ENCODE data around the gene MRRF. TPM values are rescaled to one million over a fixed set of nuclear protein-coding genes. Genes with fewer than 3 reads are reported as not detected.

MRRF gene
- total RNA-seq, 1 donor from 2014 or later = 44.4 TPM

- DNase-seq (ENCODE audit: low spot score) = no peak
- Histone ChIP-seq H3K79me2 (ENCODE audit: low read depth) (no peaks in the 10 kb centered on the region), H4K20me1 (ENCODE audit: low read depth) (peaks cover 60% of the 10 kb centered on the region), H3K4me1 (peaks cover 16% of the 10 kb centered on the region), H3K36me3 (no peaks in the 10 kb centered on the region), H2AFZ (replicated peaks) (no peak overlapping the region), H3K4me3 (peak overlapping the region; percentile 29), H3K9ac (no peak overlapping the region), H3K9me3 (ENCODE audit: low read depth) (no peaks in the 10 kb centered on the region), H3K27me3 (peaks cover 100% of the 10 kb centered on the region), H3K27ac (no peak overlapping the region), H3F3A (ENCODE audit: low read depth) (peaks cover 9% of the 10 kb centered on the region), H3K4me2 (peak overlapping the region; percentile 95)
- TF ChIP-seq EZH2 (IDR thresholded peaks at IDR 0.05) = no peak
- Mint-ChIP-seq H3K27ac (no peak overlapping the region), H3K36me3 (no peaks in the 10 kb centered on the region), H3K4me1 (peaks cover 20% of the 10 kb centered on the region), H3K9me3 (peaks cover 10% of the 10 kb centered on the region), H3K27me3 (ENCODE audit: insufficient read depth, low read depth) (peaks cover 60% of the 10 kb centered on the region), H3K4me3 (peak overlapping the region; percentile 71)
Observed at GRCh38 chr9:122227575-122227900, 37.1 kb upstream of the MRRF start.

GRCh38 chr9:122228191-122228567, 36.5 kb upstream of the MRRF start:
- H3K4me1 ChIP-seq = peaks cover 16% of the 10 kb centered on the region
- Mint-ChIP-seq H3K36me3 (no peaks in the 10 kb centered on the region), H3K27ac (no peak overlapping the region), H3K4me3 (peak overlapping the region; percentile 77), H3K4me1 (peaks cover 20% of the 10 kb centered on the region), H3K9me3 (peaks cover 10% of the 10 kb centered on the region), H3K27me3 (ENCODE audit: insufficient read depth, low read depth) (peaks cover 54% of the 10 kb centered on the region)
- peak overlapping the region; percentile 54 for H3K4me3 ChIP-seq
- H2AFZ ChIP-seq (replicated peaks) = no peak overlapping the region
- no peaks in the 10 kb centered on the region for H3K79me2 ChIP-seq (ENCODE audit: low read depth)
- peaks cover 54% of the 10 kb centered on the region for H4K20me1 ChIP-seq (ENCODE audit: low read depth)
- H3K36me3 ChIP-seq = no peaks in the 10 kb centered on the region
- H3K9me3 ChIP-seq (ENCODE audit: low read depth) = no peaks in the 10 kb centered on the region
- H3K4me2 ChIP-seq = peak overlapping the region; percentile 95
- H3K9ac ChIP-seq = no peak overlapping the region
- DNase-seq (ENCODE audit: low spot score) = peak; percentile 66
- H3K27me3 ChIP-seq = peaks cover 100% of the 10 kb centered on the region
- peaks cover 9% of the 10 kb centered on the region for H3F3A ChIP-seq (ENCODE audit: low read depth)
- TF ChIP-seq EZH2phosphoT487 (IDR thresholded peaks at IDR 0.05) (peak; percentile 28), EZH2 (IDR thresholded peaks at IDR 0.05) (peak; percentile 67)
- TF ChIP-seq, protein P1, sequence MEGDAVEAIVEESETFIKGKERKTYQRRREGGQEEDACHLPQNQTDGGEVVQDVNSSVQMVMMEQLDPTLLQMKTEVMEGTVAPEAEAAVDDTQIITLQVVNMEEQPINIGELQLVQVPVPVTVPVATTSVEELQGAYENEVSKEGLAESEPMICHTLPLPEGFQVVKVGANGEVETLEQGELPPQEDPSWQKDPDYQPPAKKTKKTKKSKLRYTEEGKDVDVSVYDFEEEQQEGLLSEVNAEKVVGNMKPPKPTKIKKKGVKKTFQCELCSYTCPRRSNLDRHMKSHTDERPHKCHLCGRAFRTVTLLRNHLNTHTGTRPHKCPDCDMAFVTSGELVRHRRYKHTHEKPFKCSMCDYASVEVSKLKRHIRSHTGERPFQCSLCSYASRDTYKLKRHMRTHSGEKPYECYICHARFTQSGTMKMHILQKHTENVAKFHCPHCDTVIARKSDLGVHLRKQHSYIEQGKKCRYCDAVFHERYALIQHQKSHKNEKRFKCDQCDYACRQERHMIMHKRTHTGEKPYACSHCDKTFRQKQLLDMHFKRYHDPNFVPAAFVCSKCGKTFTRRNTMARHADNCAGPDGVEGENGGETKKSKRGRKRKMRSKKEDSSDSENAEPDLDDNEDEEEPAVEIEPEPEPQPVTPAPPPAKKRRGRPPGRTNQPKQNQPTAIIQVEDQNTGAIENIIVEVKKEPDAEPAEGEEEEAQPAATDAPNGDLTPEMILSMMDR (IDR thresholded peaks at IDR 0.05) = no peak
- H3K27ac ChIP-seq = no peak overlapping the region

GRCh38 chr9:122228568-122229484, 35.9 kb upstream of the MRRF start, which contains the start of gene LHX6:
Gene LHX6 (minus strand): TSS chr9:122228957. CDS start chr9:122228740, 217 bp downstream.
- DNase-seq (ENCODE audit: low spot score) = peak; percentile 68
- H3K36me3 Mint-ChIP-seq = no peaks in the 10 kb centered on the region
- peaks cover 16% of the 10 kb centered on the region for H3K4me1 ChIP-seq
- peak within 1 kb of the TSS; percentile 77 for H3K4me3 Mint-ChIP-seq
- H3K4me2 ChIP-seq = peak within 1 kb of the TSS; percentile 95
- H4K20me1 ChIP-seq (ENCODE audit: low read depth) = peaks cover 51% of the 10 kb centered on the region
- no peaks in the 10 kb centered on the region for H3K79me2 ChIP-seq (ENCODE audit: low read depth)
- H3K27ac ChIP-seq = no peak within 1 kb of the TSS
- H3K27me3 Mint-ChIP-seq (ENCODE audit: insufficient read depth, low read depth) = peaks cover 47% of the 10 kb centered on the region
- TF ChIP-seq, protein P1 (IDR thresholded peaks at IDR 0.05) = no peak
- peak; percentile 86 for TF ChIP-seq EZH2 (IDR thresholded peaks at IDR 0.05)
- TF ChIP-seq EZH2phosphoT487 (IDR thresholded peaks at IDR 0.05) = peak; percentile 19
- H2AFZ ChIP-seq (replicated peaks) = no peak within 1 kb of the TSS
- no peaks in the 10 kb centered on the region for H3K36me3 ChIP-seq
- peaks cover 100% of the 10 kb centered on the region for H3K27me3 ChIP-seq
- H3F3A ChIP-seq (ENCODE audit: low read depth) = peaks cover 9% of the 10 kb centered on the region
- no peaks in the 10 kb centered on the region for H3K9me3 ChIP-seq (ENCODE audit: low read depth)
- H3K4me1 Mint-ChIP-seq = peaks cover 20% of the 10 kb centered on the region
- no peak within 1 kb of the TSS for H3K27ac Mint-ChIP-seq
- H3K9me3 Mint-ChIP-seq = peaks cover 10% of the 10 kb centered on the region
- H3K4me3 ChIP-seq = peak within 1 kb of the TSS; percentile 54
- H3K9ac ChIP-seq = no peak within 1 kb of the TSS

- Histone ChIP-seq H3K27ac (no peak overlapping the region), H3K4me2 (no peak overlapping the region)
Observed at GRCh38 chr9:122229485-122229837, 35.2 kb upstream of the MRRF start.

More at GRCh38 chr9:122229485-122229837, 35.2 kb upstream of the MRRF start:
- peaks cover 100% of the 10 kb centered on the region for H3K27me3 ChIP-seq
- Mint-ChIP-seq H3K27ac (no peak overlapping the region), H3K27me3 (ENCODE audit: insufficient read depth, low read depth) (peaks cover 41% of the 10 kb centered on the region), H3K4me3 (no peak overlapping the region), H3K4me1 (peaks cover 19% of the 10 kb centered on the region), H3K9me3 (peaks cover 9% of the 10 kb centered on the region), H3K36me3 (no peaks in the 10 kb centered on the region)
- peak; percentile 55 for TF ChIP-seq EZH2phosphoT487 (IDR thresholded peaks at IDR 0.05)
- TF ChIP-seq, protein P1 (IDR thresholded peaks at IDR 0.05) = no peak
- TF ChIP-seq EZH2 (IDR thresholded peaks at IDR 0.05) = peak; percentile 33
- H3K4me3 ChIP-seq = no peak overlapping the region
- H2AFZ ChIP-seq (replicated peaks) = no peak overlapping the region
- no peak for DNase-seq (ENCODE audit: low spot score)
- H3F3A ChIP-seq (ENCODE audit: low read depth) = peaks cover 9% of the 10 kb centered on the region
- H4K20me1 ChIP-seq (ENCODE audit: low read depth) = peaks cover 51% of the 10 kb centered on the region
- no peak overlapping the region for H3K9ac ChIP-seq
- peaks cover 16% of the 10 kb centered on the region for H3K4me1 ChIP-seq
- H3K9me3 ChIP-seq (ENCODE audit: low read depth) = no peaks in the 10 kb centered on the region
- H3K79me2 ChIP-seq (ENCODE audit: low read depth) = no peaks in the 10 kb centered on the region
- H3K36me3 ChIP-seq = no peaks in the 10 kb centered on the region
